Kasumi-1 (cell line): ENCODE data around the gene DAPK3.
"Not testable (repeated sequence)": the region's sequence is repeated elsewhere in the genome, so short reads cannot be mapped to it uniquely, and the experiment has no call there.

Experiments used
- DNase-seq, 2 experiments: peaks; one replicate each; lab custom pipeline; 2025; lab: John Stamatoyannopoulos, UW

The DAPK3 gene

DNA sequence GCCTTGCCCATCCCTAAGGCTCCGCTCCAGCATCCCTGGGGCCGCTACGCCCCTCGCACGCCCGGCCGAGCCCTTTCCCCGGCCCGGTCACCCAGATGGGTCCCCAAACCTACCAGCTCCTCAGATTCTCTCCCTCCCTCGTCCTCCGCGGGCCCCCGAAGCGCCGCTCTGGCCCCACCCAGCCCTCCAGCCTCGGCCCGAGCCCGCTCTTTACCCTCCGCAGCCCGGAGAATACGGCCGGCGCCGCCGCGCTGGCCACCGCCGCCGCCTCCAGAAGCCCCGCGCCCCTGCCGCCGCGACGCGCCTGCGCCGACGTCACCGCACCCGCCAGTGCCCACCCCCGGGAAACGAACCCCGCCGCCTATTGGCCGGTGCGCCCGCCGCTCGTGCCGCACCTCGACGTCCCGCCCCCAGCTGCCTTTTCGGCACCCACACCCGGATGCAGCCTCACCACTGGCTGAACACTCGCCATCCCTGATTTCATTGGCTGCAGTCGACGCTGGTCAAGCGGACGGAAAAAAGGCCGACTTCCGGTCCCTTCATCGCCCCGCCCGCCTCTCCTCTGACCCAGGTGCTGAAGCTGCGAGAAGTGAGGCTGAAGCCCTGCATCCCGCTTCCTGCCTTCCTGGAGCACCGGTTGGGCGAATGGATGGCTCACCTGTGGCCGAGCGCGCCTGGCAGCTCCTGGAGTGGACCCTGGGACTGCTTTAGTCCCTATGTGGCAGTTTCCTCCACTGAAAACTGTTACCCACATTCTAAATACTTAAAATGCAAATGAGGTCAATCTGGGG is at the start of gene DAPK3:
DAPK3 (minus strand) TSS at position 292 of the 791 bp plus-strand sequence. CDS start 1,364 bp downstream, outside the sequence.
- DNase-seq = peak; percentile 94 to 96

DNA sequence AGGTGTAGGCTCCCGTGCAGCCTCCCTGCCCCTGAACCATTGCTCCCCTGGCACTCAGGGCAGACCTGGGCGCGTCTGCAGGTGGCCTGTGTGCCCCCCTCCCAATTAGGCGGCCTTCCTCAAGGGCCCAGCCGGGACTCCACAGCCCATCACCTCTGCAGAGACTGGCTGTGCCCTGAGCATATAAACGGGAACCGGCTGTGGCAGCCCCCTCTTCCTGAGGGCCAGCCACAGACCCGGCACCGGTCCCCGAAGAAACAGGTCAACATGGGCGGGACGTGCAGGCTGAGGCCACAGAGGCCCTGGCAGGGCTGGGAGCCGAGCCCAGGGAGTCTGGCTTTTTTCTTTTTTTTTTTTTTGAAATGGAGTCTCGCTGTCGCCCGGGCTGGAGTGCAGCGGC is 48.7 kb upstream of the DAPK3 start:
- no peak for DNase-seq

GRCh38 chr19:4018775-4019504 is 48.0 kb upstream of the DAPK3 start:
- DNase-seq = no peak

DNA sequence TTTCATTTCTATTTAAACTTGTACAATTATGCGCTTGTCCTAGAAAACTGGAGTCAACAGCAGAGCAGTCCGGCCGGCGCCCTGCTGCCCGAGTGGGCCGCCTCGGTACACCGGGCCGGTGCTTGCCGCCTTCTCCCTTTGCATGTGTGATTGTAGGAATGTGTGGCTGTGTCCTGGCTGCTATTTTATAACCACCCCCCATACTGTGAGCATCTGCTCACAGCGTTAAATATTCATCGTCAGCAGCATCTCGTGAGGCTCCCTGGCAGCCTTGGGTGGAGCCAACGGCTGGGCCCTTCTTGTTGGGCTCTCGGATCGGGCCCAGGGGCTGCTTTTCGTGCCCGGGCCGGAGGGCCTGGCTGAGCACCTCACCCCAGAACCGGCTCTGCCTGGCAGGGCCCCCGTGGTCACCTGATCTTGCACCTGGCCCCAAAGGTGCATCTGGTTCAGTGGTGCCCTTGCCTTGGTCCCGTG is 47.3 kb upstream of the DAPK3 start:
- DNase-seq = no peak

- DNase-seq = no peak
These were observed 46.2 kb upstream of the DAPK3 start for GRCh38 chr19:4016903-4017638.

DNA sequence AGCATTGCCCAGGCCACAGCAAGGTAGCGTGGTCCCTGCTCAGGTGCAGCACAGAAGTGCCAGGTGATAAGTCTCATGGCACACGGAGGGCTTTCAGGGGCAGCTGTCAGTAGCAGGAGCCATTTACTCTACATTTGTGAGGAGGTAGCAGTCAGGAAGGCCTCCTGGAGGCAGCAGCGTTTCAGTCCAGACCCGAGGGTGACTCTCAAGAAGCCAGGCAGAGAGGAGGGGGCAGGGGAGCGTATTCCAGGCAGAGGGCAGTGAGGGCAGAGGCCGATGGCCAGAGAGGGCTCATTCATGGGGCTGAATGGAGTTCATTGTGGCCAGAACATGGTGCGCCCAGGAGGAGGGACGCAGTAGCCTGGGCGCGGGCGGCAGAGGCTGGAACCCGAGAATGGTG is 45.6 kb upstream of the DAPK3 start:
- DNase-seq = no peak

DNA sequence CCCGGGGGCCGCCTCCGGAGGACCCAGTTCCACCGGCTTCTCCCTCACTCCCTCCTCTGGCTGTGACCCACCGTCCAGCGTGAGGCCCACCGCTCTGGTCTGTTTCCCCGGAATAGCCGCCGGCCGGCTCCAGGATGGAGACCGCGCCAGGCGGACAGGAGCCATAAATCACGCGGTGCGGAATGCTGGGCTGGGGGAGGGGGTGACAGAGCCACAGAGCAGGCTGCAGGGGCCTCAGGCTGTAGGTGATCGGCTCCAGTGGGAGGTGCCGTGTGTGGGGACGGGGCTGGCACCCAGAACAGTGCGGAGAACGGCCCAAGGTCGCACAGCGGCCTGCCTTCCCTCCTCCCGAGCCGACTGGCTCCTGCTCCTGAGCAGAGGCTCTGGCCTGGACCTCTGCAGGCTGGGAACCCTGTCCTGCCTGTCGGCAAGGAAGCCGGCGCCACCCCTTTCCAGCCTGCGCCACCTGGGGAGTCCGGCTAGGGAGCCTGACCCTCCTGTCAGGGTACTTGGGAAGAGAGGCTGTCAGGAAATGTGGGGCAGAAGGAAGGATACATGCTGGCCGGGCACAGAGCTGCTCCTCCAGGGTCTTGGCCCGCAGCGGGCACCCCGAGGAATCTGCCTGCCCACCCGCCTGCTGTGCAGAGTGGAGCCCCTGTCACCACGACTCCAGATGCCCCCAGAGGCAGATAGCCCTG is 45.0 kb upstream of the DAPK3 start:
- DNase-seq = no peak

DNA sequence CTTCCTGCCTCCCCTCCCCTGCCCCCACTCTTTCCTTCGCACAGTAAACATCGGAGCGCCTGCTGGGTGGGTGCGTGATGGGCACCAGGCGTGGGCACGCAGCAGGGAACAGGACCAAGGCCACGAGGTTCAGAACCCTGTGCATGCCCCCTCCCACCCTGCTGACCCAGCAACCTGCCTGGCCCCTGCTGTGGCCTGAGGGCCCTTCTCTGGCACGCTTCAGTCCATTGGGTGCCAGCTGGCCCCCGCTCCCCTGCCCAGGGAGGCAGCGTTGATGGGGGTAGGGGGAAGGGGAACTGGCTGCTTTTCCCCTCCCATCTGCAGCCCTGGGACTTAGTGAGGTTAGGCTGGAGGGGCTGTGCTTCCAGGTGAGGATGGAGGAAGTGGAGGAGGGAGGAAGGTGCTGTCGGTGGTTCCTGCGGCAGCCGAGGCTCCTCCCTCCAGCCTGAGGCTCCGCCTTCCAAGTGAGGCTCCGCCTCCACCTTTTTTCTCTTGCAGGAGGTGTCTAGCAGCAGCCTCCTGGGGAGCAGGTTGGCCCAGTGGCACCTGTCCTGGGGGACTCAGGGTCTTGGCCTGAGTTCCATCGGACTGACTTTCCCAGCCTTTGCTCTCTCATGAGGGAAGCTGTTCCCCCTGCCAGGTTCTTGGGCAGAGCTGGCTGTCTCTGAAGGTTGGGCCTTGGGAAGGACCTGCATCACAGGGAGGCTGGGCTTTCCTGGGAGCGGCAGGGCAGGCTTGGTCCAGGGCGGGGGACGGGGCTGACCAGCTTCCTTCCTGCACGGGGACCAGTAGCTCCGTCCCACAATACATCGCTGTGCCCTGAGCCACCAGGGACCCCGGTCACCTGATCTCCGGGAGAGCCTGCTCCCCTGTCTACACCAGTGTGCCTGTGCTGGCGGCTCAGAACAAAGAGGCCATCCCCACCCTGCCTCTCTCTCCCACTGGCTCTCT is 43.9 kb upstream of the DAPK3 start:
- no peak for DNase-seq

DNA sequence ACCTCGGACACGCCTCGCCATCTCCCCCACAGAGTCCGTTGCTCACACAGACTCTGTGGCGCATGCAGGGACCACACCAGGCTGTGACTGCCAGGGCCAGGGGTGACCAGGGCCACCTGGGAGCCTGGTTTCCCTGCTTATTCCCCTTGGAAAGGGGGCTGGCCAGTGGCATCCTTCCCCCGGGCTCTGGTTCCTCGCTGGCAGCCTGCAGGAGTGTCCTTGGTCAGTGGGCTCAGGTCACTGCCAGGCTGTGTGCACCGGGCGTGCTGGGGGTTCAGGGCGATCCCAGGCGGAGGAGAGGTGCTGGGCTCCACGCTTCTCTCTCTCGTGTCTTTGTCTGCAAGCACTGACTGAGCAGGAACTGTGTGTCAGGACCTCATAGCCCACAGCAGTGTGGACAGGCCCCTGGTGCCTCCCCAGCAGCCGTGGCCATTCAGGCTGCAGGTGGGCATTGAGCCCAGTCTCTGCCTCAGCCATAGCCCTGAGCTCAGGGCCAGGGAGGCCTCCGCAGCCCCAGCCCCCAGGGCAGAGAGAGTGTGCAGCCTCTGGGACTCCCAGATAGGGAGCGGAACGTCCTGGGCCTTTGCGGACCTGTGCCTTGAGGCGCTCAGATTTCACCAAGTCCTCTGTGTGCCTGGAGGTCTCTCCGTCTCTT is 43.1 kb upstream of the DAPK3 start:
- DNase-seq = no peak

DNA sequence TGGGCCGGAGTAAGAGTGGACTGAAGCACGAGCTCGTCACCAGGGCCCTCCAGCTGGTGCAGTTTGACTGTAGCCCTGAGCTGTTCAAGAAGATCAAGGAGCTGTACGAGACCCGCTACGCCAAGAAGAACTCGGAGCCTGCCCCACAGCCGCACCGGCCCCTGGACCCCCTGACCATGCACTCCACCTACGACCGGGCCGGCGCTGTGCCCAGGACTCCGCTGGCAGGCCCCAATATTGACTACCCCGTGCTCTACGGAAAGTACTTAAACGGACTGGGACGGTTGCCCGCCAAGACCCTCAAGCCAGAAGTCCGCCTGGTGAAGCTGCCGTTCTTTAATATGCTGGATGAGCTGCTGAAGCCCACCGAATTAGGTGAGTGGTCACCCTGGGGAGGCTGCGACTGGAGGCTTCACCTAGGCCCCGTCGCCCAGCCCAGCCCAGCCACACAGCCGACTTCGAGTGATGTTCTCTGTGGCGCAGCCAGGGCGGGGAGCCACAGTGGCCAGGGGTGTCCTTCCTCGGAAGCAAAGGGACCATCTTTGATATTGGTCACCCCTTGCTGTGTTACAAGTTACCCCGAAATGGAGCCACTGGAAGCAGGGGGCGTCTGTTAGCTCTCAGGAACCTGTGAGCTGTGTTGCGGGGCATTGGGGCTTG is 42.2 kb upstream of the DAPK3 start:
- DNase-seq = no peak

- DNase-seq = no peak
These were observed 41.4 kb upstream of the DAPK3 start for GRCh38 chr19:4012092-4012974.

DNA sequence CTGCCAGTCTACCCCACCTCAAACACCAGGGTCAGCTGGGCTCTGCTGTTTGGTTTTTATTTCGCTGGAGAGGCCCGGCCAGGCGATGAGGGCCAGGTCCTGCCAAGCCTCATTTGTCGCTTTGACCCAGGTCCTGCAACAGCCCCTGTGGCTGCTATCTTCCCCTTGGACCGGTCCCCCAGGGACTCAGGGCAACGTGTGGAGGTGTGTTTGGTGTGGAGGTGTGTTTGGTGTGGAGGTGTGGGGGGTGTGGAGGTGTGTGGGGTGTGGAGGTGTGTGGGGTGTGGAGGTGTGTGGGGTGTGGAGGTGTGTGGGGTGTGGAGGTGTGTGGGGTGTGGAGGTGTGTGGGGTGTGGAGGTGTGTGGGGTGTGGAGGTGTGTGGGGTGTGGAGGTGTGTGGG is 40.5 kb upstream of the DAPK3 start:
- not testable (repeated sequence) for DNase-seq

DNA sequence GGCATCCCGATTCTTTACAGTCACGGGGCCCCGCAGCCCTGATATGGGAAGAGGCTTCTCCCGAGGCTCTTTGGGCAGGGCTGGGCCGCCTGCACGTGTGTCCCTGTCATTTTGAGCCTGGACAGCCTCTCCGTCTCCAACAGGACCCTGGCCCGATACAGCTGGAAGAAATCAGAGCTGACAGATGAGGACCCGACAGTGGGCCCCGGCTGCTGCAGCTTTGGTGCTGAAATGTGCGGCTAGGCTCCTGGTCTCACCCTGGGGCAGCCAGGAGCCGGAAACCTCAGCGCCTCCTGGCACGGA is 39.9 kb upstream of the DAPK3 start:
- no peak for DNase-seq

GRCh38 chr19:4009990-4010807 is 39.3 kb upstream of the DAPK3 start:
- no peak for DNase-seq

DNA sequence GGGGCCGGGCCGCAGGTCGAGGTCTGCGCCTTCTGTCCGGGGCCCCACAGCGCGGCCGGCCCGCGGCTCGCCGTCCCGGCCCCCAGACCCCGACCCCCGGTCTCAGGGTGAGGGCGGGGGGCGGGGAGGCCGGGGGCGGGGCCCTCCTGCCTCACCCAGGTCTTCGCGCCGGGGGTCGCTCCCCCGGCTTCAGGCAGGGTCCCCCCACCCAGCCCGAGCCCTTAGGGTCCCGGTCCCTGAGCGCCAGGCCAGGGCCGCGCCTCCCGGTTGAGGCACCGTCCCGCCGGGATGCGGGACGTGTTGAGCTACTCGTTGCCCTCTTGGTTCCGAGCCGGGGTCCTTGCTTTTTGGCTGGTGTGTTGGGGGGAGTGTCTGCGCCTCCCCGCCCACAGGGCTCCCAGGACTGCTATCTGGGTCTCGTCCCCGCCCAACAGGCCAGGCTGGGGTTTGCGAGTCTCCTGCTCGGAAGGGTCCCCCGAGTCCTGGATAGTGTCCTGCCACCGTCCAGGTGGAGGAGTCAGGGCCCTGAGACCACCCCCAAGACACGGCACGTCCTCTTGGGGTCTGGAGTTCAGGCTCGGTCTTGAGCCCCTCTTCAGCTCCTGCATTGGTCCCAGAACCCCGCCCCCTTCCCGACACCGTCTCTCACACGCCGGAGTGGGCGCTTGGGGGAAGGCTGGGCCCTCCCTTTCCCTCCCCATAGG is 37.1 kb upstream of the DAPK3 start:
- DNase-seq = peak; percentile 16 to 22

DNA sequence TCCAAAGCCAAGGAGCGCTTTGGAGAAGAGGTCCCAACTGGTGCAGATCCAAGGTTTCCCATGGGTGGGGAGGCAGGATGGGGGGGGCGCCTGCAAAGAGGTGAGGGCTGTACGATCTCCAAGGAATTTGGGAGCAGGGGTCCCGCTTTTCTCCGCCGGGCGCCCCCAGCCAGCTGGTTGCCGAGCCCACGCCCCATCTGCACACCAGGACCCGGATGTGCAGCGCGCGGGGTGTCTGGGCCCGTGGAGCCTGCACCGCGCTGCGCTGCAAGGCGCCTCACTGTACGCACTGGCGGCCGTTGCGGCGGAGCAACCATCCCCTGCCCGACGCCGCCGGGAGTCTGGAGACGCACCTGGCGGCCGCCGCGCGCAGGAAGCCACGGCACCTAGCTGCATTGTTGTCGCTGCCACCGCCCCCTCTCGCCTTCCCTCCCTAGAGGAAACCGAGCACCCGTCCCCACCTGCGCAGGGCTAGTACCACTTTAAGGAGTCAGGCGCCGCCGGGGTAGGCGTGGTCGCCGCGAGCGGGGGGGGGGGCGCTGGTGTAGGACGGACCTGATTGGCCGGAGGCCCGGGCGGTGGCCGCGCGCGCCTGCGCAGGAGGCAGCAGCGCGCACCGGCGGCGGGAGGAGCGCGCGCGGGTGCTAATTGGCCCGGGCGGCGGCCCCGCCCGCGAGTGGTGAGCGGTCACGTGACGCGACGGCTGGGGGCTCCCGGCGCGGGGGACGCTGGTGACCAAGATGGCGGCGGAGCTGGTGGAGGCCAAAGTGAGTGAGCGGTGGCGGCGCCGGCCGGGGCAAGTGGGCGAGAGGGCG is 36.3 kb upstream of the DAPK3 start, which contains the start of gene PIAS4:
PIAS4 (plus strand) TSS at position 716 of the 815 bp plus-strand sequence; CDS start at position 741, 25 bp downstream.
- peak; percentile 87 to 95 for DNase-seq
